ENCODE results near the gene FOXD4L6.
"Not testable (repeated sequence)": the region's sequence is repeated elsewhere in the genome, so short reads cannot be mapped to it uniquely, and the experiment has no call there.

The FOXD4L6 gene

DNA sequence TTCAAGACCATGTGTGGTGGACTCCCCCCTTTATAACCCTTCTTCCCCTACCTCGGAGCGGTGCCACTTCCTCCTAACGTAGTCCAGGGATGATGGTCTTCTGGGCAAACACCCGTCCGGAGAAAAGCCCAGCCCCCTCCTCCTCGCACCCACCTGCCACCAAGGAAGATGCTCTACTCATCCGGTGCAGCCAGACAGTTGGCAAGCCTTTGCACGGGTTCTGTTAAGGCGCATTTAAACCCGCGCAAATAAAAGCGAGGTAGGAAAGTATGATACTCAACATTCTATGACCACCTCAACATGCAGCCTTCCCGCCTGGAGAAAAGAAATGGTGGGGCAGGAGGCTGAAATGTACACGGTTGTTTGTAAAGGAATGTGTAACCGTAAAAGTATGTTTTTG is at the start of gene FOXD4L6:
Gene FOXD4L6 (minus strand): TSS at position 101 of the 400 bp plus-strand sequence. CDS start 298 bp downstream, outside the sequence.
- DNase-seq = not testable (repeated sequence)

DNA sequence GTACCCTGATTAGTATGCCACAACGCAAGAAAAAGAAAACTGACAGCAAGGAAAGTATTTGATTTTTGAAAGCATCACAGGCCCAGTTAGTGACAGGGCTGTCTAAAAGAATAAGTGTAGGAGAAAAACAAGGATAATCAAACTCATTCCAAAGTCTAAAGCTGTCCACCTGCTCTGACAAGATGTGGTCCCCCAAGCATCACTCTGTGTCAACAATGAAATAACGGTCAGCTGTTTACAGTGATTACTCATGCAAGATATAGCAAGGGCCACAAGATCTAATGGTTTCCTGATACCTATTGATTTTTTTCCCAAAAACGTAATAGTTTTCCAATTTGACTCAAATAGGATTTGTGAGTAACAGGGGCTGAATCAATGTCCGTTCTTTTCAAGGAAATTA is 46.5 kb upstream of the FOXD4L6 start:
- DNase-seq = not testable (repeated sequence)

DNA sequence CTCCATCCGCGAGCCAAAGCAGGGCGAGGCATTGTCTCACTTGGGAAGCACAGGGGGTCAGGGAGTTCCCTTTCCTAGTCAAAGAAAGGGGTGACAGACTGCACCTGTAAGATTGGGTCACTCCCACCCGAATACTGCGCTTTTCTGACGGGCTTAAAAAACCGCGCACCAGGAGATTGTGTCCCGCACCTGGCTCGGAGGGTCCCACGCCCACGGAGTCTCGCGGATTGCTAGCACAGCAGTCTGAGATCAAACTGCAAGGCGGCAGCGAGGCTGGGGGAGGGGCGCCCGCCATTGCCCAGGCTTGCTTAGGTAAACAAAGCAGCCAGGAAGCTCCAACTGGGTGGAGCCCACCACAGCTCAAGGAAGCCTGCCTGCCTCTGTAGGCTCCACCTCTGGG is 21.6 kb upstream of the FOXD4L6 start:
- not testable (repeated sequence) for DNase-seq

DNA sequence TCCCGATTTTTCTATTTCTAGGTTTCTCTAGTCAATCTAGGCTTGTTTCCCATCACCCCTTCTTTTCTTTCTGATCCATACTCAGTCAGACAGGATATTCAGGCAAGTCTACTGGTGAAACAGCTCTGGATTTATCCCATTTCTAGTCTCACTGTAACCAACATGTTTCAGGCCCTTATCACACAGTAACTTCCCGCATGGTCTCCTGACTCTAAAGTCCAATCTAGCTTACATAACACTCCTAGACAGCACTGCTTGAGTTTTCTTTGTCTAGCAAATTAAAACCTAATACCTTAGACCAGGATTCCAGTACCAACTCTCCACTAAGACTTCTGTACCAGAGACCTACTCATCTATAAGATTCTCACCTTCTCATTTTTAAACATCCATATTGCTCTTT is 13.4 kb upstream of the FOXD4L6 start:
- DNase-seq = not testable (repeated sequence)

DNA sequence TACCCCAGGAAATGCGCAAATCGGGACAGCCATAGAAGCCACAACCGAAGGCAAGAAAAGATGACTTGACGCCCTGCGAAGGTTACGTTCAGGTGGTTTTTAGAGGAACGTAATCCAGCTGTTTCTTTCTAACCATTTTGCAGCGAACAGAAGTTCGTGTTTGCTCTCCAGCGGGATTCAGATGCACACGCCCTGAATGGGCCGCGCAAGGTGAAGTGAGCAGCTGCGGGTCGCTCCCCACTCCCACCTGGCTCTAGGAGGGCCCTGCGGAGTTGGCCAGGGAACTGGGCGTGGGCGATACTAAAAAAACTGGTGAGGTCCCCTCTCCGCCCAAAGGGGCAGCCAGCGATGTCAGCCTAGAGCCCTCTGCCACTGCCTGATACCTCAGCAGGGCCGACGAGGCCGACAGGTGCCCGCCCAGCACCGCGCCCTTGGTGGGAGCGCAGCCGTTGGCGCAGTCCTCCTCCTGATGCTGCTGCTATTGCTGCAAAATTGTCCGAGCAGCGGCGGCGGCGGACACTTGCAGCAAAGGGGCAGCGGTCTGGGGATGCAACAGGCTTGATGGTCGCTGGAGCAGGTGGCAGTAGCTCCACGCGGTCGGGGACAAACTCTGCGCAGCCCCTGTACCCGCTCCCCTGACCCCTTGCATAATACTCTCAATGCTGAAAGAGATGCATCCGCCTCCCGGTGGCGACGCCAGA is 1.6 kb downstream of the FOXD4L6 start:
- DNase-seq = not testable (repeated sequence)

DNA sequence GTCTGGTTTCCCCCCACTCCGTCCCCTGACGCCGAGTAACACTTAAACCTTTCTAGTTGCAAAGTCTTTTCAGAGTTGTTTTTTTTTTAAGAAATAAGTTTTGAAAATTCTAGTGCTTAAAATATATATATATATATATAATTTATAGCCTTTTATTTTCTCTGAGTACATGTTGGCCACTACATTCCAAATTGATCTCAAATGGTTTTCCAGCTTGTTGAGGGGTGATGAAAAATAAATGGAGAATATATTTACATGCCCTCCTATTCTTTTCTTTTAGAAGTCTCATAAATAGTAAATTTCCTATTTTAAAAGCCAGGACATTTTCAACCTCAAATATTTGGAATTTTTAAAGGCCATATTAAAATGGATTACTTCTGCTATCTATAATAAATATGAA is 2.5 kb downstream of the FOXD4L6 start:
- not testable (repeated sequence) for DNase-seq

DNA sequence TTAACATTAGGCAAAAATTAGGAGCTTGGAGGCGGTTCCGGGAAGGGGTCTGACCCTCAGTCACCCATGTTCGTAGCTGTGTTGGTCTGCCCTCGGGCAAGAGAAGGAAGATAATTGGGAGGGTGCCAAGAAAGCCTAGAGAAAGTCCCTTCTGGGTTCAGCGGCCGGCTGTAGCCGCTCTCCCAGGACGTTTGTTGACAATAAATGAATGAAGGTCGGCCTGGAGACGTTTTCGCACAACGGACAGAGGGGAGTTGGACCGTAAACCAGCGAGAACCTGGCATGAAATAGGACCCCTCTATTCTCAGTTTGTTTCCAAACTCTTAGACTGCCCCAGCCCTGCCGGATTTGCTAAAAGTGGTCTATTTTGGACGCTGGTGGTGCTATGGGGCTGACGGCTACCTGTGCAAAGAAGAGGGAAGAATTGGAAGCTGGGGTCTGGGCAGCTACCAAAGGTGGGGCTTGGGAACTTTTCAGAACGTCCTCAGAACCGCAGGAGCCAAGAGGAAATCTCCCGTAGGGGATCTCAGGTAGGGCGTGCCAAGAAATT is 3.3 kb downstream of the FOXD4L6 start:
- not testable (repeated sequence) for DNase-seq

DNA sequence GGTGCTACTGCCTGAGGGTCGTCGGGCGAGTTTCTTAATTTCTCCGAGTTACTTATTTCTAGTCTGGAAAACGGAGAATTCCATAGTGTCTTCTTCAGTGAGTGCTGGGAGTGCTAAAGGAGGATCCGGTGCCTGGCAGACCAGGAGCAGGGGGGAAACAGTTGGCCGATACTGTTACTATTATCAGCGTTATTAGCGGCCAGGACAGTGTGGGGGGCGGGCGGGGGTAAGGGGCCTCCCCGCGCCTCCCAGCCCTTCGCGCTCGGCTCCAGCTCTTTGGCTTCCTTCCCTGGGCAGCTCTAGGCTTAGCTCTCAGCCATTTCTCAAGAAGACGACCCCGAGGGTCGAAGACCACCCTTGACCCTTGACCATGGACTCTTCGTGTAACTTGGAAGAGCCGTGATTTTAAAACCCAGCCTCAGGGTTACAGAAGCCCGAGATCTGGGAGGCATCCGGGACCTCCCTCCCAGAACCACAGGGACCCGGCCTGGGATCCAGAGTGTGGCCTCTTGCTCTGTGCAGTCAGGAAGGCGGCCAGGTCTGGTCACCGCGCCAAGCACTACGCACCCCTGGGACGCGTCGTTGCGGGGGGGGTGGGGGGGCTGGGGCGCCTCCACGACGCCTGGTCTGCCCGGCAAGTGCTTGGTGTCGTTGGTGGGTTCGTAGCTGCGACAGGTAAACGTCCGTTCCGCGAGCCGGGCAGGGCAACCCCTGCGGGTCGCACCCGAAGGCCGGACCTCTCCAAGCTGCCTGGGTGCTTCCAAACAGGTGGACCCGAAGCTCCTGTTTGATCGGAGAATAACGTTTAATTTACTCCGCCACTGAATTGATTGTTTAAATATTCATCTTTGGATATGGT is 4.0 kb downstream of the FOXD4L6 start:
- DNase-seq = not testable (repeated sequence)

DNA sequence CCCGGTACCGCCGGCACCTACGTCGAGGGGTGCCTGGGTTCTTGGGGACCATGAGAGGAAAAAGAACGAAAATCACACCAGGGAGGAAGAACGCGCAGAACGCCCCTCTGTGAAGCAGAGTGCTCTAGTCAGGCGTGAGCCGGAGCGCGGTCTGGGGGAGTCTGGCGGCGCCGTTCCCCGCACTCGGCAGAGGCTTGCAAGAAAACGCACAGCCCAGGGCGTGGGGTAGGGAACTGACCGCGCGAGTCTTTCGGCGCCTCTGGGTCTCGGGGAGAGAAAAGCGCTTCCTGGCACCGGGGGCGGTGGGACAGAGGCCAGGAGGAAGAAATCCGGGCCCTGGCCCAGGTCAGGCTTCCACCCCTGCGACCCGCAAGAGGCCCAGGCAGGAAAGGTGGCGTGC is 4.7 kb downstream of the FOXD4L6 start:
- DNase-seq = not testable (repeated sequence)

DNA sequence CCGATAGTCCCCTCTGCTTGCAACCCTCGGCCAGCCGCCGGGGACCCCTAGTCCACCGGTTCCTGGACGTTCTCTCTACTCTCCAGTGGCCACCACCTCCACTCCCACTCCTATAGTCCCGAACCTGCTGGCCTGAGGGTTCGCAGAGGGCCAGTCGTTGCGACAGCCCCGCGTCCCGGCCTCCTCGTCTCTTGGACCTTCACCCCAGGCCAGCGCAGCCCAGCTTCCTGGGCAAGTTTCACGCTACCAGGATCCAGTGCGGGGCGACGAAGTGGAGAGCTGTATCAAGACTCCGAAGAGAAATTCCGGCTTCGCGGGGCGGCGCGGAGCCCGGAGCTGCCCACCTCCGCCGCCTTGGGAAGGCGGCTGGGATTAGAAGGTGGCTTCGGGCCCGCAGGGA is 5.1 kb downstream of the FOXD4L6 start:
- DNase-seq = not testable (repeated sequence)

DNA sequence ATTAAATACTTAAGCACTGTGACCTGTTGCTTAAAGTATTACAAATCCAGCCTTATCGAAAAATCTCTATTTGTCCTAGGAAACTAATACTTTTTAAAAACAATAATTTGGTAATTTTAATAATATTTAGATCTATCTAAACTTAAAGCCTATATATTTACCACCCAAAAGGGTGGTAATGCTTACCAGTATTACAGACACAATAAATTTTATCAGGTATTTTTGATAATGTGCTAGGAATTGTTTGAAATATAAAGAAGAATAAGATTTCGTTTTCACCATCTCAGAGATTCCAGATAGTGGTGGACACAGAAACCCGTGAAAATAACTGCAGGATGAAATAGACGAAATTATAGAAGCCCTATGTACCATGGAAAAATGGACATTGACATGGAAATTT is 7.8 kb downstream of the FOXD4L6 start:
- not testable (repeated sequence) for DNase-seq

DNA sequence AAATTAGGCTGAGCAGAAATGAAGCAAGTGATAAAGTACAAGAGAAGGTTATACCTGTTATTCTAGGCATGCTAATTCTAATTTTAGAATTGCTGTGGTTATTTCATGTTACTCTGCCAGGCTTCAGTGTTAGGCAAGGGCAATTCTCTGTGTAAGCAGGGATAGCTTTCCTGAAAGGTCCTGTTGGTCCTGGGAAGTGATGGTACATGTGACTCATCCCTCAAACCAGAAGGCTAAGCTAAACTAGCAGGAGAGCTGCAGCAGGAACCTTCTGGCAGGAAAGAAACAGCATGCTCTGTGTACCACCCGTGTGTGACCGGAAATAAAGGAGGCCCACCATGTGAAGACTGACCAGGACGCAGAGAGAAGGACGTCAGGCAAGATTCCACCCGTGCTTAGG is 8.8 kb downstream of the FOXD4L6 start:
- not testable (repeated sequence) for DNase-seq

DNA sequence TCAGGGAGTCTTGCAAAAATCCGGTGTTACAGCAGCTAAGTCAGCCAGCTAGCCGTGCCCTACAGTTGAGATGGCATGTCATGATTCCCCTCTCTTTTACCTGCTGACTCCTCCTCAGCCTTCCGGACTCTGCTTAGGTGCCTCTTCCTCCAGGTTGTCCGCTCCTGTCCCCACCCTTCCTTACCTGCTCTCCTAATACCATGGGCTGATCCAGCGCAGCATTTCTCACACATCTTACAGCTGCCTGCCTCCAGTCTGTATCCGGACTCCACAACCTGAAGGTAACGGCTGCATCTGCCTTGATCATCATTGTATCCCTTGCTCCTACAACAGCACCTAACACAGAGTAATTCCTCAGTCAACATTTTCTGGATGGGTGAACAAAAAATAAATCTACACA is 9.2 kb downstream of the FOXD4L6 start:
- not testable (repeated sequence) for DNase-seq

DNA sequence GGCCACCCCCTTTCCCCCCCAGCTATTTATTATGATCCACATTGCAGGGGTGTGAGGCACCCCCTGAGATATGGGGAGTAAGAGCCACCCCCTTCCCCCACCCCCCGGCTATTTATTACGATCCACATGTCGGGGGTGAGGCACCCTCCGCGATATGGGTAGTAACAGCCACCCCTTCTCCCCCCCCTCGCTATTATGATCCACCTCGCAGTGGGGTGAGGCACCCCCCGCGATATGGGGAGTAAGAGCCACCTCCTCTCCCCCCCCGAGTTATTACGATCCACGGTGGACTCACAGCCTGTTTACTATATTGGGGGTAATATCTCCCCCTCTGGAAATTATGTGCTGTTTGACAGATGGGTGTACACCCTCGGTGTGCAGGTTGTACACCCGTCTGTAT is 15.1 kb downstream of the FOXD4L6 start:
- not testable (repeated sequence) for DNase-seq

DNA sequence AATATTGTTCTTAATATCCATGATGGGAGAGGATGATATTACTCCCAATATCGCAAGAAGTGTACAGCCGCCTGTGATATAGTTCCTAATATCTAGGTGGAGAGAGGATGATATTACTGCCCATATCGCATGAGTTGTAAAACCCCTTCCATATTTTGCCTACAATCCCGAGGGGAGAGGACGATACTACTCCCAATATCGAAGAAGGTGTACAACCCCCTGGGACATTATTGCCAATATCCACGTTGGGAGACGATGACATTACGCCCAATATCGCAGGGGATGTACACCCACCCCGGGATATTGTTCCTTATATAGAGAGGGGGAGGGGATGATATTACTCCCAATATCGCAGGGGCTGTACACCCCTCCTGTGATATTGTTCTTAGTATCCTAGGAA is 17.1 kb downstream of the FOXD4L6 start:
- not testable (repeated sequence) for DNase-seq

DNA sequence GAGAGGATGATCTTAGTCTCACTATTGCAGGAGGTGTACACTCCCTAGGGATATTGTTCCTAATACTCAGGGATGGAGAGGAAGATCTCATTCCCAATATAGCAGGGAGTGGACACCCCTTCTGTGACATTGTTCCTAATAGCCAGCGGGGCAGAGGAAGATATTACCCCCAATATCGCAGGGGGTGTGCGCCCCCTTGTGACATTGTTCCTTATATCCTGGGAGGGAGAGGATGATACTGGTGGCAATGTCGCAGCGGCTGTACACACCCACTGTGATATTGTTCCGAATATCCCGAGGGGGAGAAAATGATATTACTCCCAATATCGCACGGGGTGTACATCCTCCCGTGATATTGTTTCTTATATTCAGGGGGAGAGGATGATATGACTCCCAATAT is 17.6 kb downstream of the FOXD4L6 start:
- DNase-seq = not testable (repeated sequence)

DNA sequence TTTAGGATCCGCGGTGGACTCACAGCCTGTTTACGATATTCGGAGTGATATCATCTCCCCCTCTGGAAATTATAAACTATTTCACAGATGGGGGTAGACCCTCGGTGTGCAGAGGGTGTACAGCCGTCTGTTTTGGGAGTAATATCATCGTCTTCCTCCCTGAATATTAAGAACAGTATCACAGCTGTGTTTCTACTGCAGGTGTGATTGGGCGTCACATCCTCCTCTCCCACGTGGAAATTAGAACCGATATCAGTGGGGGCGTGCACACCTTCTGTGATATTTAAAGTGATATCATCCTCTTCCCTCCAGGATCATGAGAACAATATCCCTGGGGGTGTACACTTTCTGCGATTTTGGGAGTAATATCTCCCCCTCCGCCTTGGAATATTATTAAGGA is 19.2 kb downstream of the FOXD4L6 start:
- not testable (repeated sequence) for DNase-seq

DNA sequence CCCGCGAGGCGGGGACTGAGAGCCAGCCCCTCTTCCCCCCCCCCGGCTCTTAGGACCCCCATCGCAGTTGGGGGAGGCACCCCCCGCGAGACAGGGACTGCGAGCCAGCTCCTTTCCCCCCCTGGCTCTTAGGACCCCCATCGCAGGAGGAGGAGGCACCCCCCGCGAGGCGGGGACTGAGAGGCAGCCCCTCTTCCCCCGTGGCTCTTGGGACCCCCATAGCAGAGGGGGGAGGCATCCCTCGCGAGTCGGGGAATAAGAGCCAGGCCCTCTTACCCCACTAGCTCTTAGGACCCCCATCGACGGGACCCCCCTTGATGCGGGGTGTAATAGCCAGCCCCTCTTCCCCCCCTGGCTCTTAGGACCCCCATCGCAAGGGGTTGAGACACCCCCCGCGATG is 19.7 kb downstream of the FOXD4L6 start:
- not testable (repeated sequence) for DNase-seq

DNA sequence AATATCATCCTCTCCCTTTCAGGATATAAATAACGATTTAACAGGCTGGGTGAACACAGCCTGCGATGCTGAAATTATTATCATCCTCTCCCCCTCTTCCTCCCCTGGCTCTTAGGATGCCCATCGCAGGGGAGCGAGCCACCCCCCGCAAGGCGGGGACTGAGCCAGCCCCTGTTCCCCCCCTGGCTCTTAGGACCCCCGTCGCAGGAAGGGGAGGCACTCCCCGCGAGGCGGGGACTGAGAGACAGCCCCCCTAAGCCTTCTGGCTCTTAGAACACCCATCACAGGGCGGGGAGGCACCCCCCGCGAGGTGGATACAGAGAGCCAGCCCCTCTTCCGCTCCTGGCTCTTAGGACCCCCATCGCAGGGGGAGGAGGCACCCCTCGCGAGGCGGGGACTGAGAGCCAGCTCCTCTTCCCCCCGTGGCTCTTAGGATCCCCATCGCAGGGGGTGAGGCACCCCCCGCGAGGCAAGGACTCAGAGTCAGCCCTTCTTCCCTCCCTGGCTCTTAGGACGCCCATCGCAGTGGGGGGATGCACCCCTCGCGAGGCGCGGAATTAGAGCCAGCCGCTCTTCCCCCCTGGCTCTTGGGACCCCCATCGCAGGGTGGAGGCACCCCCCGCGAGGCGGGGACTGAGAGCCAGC is 21.9 kb downstream of the FOXD4L6 start:
- not testable (repeated sequence) for DNase-seq

DNA sequence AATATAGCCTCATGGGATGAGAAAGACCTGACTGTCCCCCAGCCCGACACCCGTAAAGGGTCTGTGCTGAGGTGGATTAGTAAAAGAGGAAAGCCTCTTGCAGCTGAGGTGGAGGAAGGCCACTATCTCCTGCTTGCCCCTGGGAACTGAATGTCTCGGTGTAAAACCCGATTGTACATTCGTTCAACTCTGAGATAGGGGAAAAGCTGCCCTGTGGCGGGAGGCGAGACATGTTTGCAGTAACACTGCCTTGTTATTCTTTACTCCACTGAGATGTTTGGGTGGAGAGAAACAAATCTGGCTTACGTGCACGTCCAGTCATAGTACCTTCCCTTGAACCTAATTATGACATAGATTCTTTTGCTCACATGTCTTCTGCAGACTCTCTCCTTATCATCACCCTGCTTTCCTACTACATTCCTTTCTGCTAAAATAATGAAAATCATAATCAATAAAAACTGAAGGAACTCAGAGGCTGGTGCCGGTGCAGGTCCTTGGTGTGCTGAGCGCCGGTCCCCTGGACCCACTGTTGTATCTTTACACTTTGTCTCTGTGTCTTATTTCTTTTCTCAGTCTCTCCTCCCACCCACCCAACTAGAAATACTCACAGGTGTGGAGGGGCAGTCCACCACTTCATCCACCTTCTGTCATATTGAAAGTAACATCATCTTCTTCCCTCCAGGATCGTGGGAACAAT is 22.8 kb downstream of the FOXD4L6 start:
- not testable (repeated sequence) for DNase-seq

DNA sequence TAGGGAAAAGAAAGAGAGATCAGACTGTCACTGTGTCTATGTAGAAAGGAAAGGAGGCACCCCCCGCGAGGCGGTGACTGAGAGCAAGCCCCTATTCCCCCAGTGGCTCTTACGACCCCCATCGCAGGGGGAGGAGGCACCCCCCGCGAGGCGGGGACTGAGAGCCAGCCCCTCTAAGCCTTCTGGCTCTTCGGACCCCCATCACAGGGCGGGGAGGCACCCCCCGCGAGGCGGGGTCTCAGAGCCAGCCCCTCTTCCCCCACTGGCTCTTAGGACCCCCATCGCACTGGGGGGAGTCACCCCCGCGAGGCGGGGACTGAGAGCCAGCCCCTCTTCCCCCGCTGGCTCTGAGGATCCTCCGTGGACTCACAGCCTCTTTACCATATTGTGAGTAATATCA is 23.9 kb downstream of the FOXD4L6 start:
- not testable (repeated sequence) for DNase-seq

DNA sequence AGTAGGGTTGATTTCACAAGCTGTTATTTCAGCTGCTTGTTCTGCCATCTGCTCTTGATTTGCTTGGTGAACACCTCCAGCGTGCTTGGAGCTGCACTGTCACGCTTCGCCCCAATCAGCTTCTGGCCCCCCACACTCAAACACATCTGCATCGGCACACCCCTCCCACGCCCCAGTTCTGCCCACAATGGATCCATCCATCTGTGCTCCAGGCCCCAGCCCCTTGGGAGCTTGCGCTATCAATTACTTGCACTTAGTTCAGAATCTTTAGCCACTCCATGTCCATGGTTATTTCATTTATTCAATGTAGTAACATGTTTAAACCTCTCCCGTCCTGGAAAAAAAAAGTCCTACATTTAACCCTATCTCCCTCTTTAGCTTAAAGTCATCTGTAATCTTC is 28.0 kb downstream of the FOXD4L6 start:
- not testable (repeated sequence) for DNase-seq

Data from NCI-H774 (cell line).